GM21529 (cell line): Measurements from ENCODE around the gene NME5.
"Not testable (repeated sequence)": the region's sequence is repeated elsewhere in the genome, so short reads cannot be mapped to it uniquely, and the experiment has no call there.

Experiments
- ATAC-seq: cut with Tn5 transposase; IDR thresholded peaks from one replicate; pipeline ENCODE4 v1.9.1; 2021; ENCODE audit not compliant: unreplicated experiment

NME5 gene

GRCh38 chr5:138082033-138082432 is 57.2 kb downstream of the NME5 start:
- ATAC-seq, result no peak

- no peak for ATAC-seq
Measured at GRCh38 chr5:138078006-138078643, 61.1 kb downstream of the NME5 start.

GRCh38 chr5:138077064-138077696 is 62.0 kb downstream of the NME5 start:
- ATAC-seq, result peak; percentile 48

- ATAC-seq, result not testable (repeated sequence)
Measured at GRCh38 chr5:138070026-138070425, 69.2 kb downstream of the NME5 start.

- ATAC-seq, result peak; percentile 70
Measured at GRCh38 chr5:138068742-138069600, 70.3 kb downstream of the NME5 start.

- no peak for ATAC-seq
Measured at GRCh38 chr5:138067945-138068344, 71.3 kb downstream of the NME5 start.
